ENCODE measurements around the gene HOXA7. TPM values are rescaled to one million over a fixed set of nuclear protein-coding genes. Genes with fewer than 3 reads are reported as not detected.

Gene HOXA7
- total RNA-seq, 6 experiments from 2014 or later: 6.2 to 8.2 (median 6.8) TPM

DNA sequence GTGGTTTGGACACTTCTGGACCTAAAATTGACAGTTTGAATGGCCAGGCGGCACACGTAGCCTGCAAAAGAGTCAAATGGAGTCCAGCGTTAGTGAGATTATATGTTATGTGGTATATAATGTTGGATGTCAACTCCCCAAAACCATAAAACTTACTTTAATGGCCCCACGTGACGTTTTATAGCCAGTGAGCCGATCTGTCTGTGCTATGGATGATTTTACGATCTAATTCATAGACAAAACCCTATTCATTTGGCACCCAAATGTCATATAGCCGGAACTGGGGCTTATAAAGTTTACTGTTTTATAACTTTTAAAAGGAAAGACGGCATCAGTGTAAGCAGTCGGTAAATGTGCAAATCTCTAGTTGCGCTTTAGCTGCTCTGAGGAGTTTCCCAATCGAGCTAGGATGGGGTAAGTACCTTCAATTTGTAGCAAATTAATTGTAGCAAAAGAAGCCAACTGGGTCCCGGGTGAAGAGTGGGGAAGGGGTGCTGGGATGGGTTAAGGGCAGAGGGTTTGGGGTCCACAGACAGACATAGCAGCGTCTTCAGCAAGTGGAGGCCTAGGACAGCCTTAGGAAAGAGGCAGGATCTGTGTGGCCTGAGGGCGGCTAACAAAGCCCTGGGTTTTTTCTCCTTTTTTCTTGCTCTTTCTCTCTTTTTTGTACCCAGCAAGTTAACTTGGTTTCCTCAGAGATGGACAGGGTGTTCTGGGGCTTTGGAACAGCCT lies 16.2 kb downstream of the HOXA7 start:
- Mint-ChIP-seq H3K27me3 (ENCODE audit: insufficient read depth) (peaks cover 3% of the 10 kb centered on the region; the same call in 1 of the 2 replicates), H3K4me1 (ENCODE audit: low read depth) (peaks cover 13% of the 10 kb centered on the region), H3K36me3 (ENCODE audit: low read depth) (peaks cover 23% of the 10 kb centered on the region), H3K27ac (no peak overlapping the region), H3K9me3 (no peaks in the 10 kb centered on the region), H3K4me3 (no peak overlapping the region)
- TF ChIP-seq, protein P1, sequence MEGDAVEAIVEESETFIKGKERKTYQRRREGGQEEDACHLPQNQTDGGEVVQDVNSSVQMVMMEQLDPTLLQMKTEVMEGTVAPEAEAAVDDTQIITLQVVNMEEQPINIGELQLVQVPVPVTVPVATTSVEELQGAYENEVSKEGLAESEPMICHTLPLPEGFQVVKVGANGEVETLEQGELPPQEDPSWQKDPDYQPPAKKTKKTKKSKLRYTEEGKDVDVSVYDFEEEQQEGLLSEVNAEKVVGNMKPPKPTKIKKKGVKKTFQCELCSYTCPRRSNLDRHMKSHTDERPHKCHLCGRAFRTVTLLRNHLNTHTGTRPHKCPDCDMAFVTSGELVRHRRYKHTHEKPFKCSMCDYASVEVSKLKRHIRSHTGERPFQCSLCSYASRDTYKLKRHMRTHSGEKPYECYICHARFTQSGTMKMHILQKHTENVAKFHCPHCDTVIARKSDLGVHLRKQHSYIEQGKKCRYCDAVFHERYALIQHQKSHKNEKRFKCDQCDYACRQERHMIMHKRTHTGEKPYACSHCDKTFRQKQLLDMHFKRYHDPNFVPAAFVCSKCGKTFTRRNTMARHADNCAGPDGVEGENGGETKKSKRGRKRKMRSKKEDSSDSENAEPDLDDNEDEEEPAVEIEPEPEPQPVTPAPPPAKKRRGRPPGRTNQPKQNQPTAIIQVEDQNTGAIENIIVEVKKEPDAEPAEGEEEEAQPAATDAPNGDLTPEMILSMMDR (IDR thresholded peaks at IDR 0.05): no peak
- DNase-seq: no peak

- H3K27me3 Mint-ChIP-seq (ENCODE audit: insufficient read depth): peaks cover 3% of the 10 kb centered on the region; the same call in 1 of the 2 replicates
- TF ChIP-seq, protein P1 (IDR thresholded peaks at IDR 0.05): no peak
- DNase-seq: no peak
- H3K36me3 Mint-ChIP-seq (ENCODE audit: low read depth): peaks cover 19% of the 10 kb centered on the region
- H3K27ac Mint-ChIP-seq: no peak overlapping the region
- no peak overlapping the region for H3K4me3 Mint-ChIP-seq
- no peaks in the 10 kb centered on the region for H3K9me3 Mint-ChIP-seq
- H3K4me1 Mint-ChIP-seq (ENCODE audit: low read depth): peaks cover 20% of the 10 kb centered on the region
Observed at GRCh38 chr7:27139334-27140125, 16.9 kb downstream of the HOXA7 start.

DNA sequence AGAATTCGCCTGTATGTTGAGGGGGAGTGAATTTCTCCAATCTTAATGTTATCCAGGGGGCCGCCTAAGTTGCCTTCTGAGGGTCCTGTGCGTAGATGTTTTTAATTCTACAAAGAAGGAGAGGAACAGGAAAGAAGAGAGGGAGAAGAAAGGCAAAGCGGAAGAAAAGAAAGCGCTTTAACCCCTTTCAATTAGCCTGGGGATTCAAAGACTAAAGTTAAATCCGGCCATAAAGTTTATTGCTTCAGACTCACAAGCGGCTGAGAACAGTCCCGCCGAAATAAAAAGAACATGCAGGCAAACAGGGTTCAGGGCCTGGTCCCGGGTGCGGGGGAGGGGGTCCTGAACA lies 17.5 kb downstream of the HOXA7 start:
- Mint-ChIP-seq H3K9me3 (no peaks in the 10 kb centered on the region), H3K36me3 (ENCODE audit: low read depth) (peaks cover 19% of the 10 kb centered on the region), H3K27ac (no peak overlapping the region), H3K4me1 (ENCODE audit: low read depth) (peaks cover 26% of the 10 kb centered on the region), H3K4me3 (no peak overlapping the region), H3K27me3 (ENCODE audit: insufficient read depth) (peaks cover 3% of the 10 kb centered on the region; the same call in 1 of the 2 replicates)
- TF ChIP-seq, protein P1 (IDR thresholded peaks at IDR 0.05): no peak
- no peak for DNase-seq

DNA sequence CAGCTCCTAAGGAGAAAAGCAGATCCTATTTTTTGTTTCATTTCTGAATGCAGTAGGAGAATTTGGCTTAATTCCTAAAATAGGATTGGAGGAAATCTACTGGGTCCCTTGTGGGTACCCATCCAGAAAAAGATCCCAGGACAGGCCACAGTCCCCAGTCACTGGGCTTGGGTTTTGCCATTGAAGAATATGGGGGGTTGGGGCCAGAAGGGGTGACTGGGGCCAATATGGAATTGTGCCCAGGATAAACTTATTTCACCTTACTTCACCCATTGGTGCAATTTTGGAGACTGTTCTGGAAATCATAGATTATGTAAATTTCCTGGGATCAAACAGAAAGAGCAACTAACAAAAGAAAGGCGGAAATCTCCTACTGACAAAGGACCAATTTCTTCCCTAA lies 18.0 kb downstream of the HOXA7 start:
- H3K27ac Mint-ChIP-seq: no peak overlapping the region
- H3K27me3 Mint-ChIP-seq (ENCODE audit: insufficient read depth): peaks cover 3% of the 10 kb centered on the region; the same call in 1 of the 2 replicates
- DNase-seq: no peak
- H3K4me1 Mint-ChIP-seq (ENCODE audit: low read depth): peaks cover 30% of the 10 kb centered on the region
- TF ChIP-seq, protein P1 (IDR thresholded peaks at IDR 0.05): no peak
- H3K36me3 Mint-ChIP-seq (ENCODE audit: low read depth): peaks cover 19% of the 10 kb centered on the region
- no peak overlapping the region for H3K4me3 Mint-ChIP-seq
- H3K9me3 Mint-ChIP-seq: no peaks in the 10 kb centered on the region

DNA sequence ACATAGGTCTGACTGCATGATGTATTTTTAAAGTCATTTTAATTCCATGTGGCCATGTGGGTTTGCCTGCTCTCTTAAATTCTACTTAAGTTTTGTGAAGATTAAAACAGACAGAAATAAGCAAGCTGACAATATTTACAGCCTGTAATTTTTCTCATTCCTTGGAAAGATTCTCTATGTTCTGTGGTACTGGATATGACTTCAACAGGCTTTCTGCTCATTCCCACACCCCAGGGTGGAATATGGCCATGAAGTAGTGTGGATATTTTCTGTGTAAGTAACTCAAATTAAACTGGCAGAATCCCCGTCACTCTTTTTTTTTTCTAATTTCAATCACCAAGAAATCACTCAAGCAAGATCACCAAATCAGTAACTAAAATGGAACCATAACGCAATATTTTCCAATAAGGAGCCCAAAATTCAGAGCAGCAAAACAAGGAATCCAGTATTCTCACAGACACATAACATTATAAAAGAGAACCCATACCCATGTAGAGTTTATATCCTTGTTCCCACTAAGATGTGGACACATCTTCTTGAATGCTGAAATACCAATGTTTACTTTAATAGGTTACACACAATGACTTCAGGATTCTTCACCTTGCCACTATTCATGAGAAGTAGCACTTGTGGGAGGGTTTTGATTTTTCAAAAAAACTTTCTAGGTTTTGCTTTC lies 18.7 kb downstream of the HOXA7 start:
- TF ChIP-seq, protein P1 (IDR thresholded peaks at IDR 0.05): no peak
- H3K9me3 Mint-ChIP-seq: no peaks in the 10 kb centered on the region
- H3K27me3 Mint-ChIP-seq (ENCODE audit: insufficient read depth): peaks cover 3% of the 10 kb centered on the region; the same call in 1 of the 2 replicates
- H3K4me3 Mint-ChIP-seq: no peak overlapping the region
- H3K4me1 Mint-ChIP-seq (ENCODE audit: low read depth): peaks cover 27% of the 10 kb centered on the region
- DNase-seq: no peak
- H3K27ac Mint-ChIP-seq: no peak overlapping the region
- H3K36me3 Mint-ChIP-seq (ENCODE audit: low read depth): peaks cover 19% of the 10 kb centered on the region

All from HFFc6 (cell line).